Prostate gland (tissue), 2 donors: Measurements from ENCODE around the gene EIF4EBP2.

Source experiments
- CTCF ChIP-seq, 4 experiments: fragments of 200-600 bp in 2 of 4; fragments of 450-650 bp in 2 of 4; sonication (generic) in 2 of 4; IDR thresholded peaks; 1 replicate in 3 of 4; 2 replicates in 1 of 4; pipeline ENCODE4 v1.5.1; 2016 to 2019; ENCODE audit warnings: antibody characterized with exemption in 4 of 4, mild to moderate bottlenecking in 2 of 4, moderate library complexity in 2 of 4
- POLR2A ChIP-seq: fragments of 450-650 bp; IDR thresholded peaks from one replicate; pipeline ENCODE4 v1.6.1; 2016; ENCODE audit warnings: antibody characterized with exemption, mild to moderate bottlenecking
- POLR2AphosphoS5 ChIP-seq: sonication (generic); formaldehyde crosslinking; IDR thresholded peaks from one replicate; pipeline ENCODE4 v1.6.1; 2017; ENCODE audit warnings: antibody characterized with exemption

DNA sequence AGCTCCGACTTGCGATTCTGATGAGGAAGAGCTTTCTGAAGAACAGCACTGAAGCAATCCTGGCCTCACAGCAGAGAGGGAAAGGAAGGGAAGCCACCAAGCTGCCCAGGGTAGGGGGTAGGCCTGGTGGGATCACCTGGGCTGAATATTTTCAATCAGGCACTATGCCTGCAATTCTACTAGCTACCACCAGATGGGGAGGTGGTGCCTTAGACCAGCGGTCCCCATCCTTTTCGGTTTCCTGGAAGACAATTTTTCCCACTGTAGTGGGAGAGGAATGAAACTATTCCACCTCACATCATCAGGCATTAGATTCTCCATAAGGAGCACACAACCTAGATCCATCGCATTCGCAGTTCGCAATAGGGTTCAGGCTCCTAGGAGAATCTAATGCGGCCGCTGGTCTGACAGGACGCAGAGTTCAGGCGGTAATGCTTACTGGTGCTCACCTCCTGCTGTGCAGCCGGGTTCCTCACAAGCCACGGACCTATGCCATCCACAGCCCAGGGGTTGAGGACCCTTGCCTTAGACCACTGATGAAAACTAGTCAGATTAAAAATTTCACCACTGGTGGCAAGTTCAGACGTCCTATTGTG lies 24.3 kb upstream of the EIF4EBP2 start:
- TF ChIP-seq CTCF (IDR thresholded peaks at IDR 0.05) = peak in 2 of 4 experiments; percentile 17 to 22
- TF ChIP-seq POLR2AphosphoS5 = no peak
- TF ChIP-seq POLR2A = no peak
